ENCODE measurements around the gene ADCY10.

Gene ADCY10

DNA sequence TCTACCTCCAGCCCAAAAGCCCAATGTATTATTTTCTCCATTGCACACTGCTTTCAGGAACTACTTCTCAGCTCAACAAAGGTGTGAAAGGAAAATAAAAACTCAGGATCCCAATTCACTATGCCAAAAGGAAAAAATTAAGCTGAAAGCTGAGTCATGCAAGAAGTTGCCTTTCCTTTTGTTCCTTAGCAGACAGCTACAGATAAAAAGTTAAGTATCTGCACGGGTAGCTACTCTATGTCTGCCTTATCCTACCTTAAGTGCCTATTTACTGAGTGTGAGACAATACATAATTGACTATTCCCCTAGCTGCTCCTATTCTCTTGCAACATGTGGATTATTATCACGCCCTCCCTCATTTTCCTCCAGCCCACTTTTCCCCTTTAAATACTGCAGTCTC lies 84.1 kb downstream of the ADCY10 start:
- TF ChIP-seq CTCF (IDR thresholded peaks at IDR 0.05; ENCODE audit: low read depth, low read length, missing control alignments) = no peak
- Histone ChIP-seq H3K27ac (no peak overlapping the region), H3K4me3 (ENCODE audit: low read depth, low read length) (no peak overlapping the region), H3K36me3 (replicated peaks) (no peaks in the 10 kb centered on the region), H3K27me3 (replicated peaks) (no peaks in the 10 kb centered on the region)
- in situ Hi-C loops (cut with HindIII; ENCODE audit: low pct_ligation_motif_present, low sequenced_read_pairs) = no loop called here
- no peak for DNase-seq

DNA sequence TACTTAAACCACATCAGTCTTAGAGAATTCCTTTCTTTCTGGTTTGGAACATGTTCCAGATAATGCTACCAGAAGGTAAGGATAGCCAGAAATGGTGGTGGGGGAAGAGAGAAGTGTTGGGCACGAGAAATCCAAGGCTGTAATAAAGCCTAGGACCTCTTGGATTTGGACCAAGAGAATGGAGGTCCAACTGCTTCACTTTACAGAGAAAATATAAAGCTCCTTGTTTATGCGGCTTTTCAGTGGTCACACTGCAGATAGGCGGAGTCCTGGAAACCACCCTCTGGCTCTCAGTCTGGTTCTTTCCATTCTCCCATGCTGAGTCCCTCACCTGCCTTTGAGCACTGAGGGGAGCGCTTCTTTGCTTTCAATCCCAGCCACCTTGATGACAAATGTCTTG lies 87.8 kb downstream of the ADCY10 start:
- Histone ChIP-seq H3K27me3 (replicated peaks) (no peaks in the 10 kb centered on the region), H3K4me3 (ENCODE audit: low read depth, low read length) (no peak overlapping the region), H3K27ac (no peak overlapping the region), H3K36me3 (replicated peaks) (no peaks in the 10 kb centered on the region)
- no peak for DNase-seq
- TF ChIP-seq CTCF (IDR thresholded peaks at IDR 0.05; ENCODE audit: low read depth, low read length, missing control alignments) = no peak
- in situ Hi-C loops (cut with HindIII; ENCODE audit: low pct_ligation_motif_present, low sequenced_read_pairs) = no loop called here

DNA sequence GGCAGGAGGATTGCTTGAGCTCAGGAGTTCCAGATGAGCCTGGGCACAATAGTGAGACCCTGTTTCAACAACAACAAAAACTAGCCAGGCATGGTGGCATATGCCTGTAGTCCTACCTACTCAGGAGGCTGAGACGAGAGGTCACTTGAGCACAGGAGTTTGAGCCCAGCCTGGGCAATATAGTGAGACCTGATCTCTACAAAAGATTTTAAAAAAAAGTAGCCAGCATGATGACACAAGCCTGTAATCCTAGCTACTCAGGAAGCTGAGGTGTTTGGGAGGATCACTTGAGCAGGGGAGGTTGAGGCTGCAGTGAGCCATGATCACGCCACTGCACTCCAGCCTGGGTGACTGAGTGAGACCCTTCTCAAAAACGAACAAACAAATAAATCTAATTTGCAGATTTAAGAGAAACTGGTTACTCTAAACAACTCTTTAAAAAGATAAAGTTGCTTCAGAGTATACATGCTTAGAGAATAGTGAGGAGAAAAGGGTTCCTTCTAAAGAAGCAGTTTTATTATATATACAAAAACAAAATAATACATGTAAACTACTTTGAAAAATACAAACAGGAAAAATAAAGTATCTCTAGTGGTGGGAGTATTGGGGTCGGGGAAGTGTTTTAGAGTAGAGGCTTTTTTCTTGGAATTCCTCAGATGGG lies 88.4 kb downstream of the ADCY10 start:
- Histone ChIP-seq H3K27ac (no peak overlapping the region), H3K36me3 (replicated peaks) (no peaks in the 10 kb centered on the region), H3K4me3 (ENCODE audit: low read depth, low read length) (no peak overlapping the region), H3K27me3 (replicated peaks) (no peaks in the 10 kb centered on the region)
- in situ Hi-C loops (cut with HindIII; ENCODE audit: low pct_ligation_motif_present, low sequenced_read_pairs) = no loop called here
- no peak for TF ChIP-seq CTCF (IDR thresholded peaks at IDR 0.05; ENCODE audit: low read depth, low read length, missing control alignments)
- no peak for DNase-seq

DNA sequence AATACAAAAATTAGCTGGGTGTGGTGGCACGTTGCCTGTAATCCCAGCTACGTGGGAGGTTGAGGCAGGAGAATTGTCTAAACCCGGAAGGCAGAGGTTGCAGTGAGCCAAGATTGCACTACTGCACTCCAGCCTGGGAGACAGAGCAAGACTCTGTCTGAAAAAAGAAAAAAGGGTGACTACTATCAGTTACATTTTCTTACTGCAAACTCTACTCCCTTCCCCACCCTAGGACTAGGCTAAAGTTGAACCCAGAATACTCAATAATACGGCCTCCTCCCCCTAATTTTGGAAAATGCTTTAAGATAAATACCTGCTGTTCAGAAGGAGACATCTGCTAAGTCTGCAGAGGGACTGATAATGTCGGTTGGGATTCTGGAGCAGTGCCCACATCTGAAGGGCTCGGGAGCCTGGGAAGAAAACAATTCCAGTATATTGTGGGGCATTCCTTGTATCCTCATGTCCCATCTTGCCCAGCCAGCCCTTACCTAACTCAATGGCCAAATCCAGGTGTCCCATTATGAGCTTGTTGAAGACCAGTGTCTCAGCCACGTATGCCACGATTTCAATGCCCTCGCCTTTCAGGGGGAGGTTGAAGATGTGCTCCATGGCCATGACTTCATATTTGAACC lies 89.7 kb downstream of the ADCY10 start:
- in situ Hi-C loops (cut with HindIII; ENCODE audit: low pct_ligation_motif_present, low sequenced_read_pairs) = no loop called here
- Histone ChIP-seq H3K27ac (no peak overlapping the region), H3K36me3 (replicated peaks) (no peaks in the 10 kb centered on the region), H3K27me3 (replicated peaks) (no peaks in the 10 kb centered on the region), H3K4me3 (ENCODE audit: low read depth, low read length) (no peak overlapping the region)
- TF ChIP-seq CTCF (IDR thresholded peaks at IDR 0.05; ENCODE audit: low read depth, low read length, missing control alignments) = no peak
- no peak for DNase-seq

- no peak for DNase-seq
- H3K4me3 ChIP-seq (ENCODE audit: low read depth, low read length) = no peak overlapping the region
- peak overlapping the region; percentile 7 for H3K27ac ChIP-seq
- in situ Hi-C loops (cut with HindIII; ENCODE audit: low pct_ligation_motif_present, low sequenced_read_pairs) = no loop called here
- no peak for TF ChIP-seq CTCF (IDR thresholded peaks at IDR 0.05; ENCODE audit: low read depth, low read length, missing control alignments)
- H3K36me3 ChIP-seq (replicated peaks) = no peaks in the 10 kb centered on the region
- H3K27me3 ChIP-seq (replicated peaks) = no peaks in the 10 kb centered on the region
Observed at GRCh38 chr1:167821969-167822685, 91.8 kb downstream of the ADCY10 start.

Measured in brain microvascular endothelial cell (primary cell).